Mucosa of stomach (tissue), 1 donor: ENCODE data around the gene GRIK2.
"Not testable (repeated sequence)": the region's sequence is repeated elsewhere in the genome, so short reads cannot be mapped to it uniquely, and the experiment has no call there.

Experiments
- H3K27me3 ChIP-seq: one replicate; pipeline ENCODE4 v1.7.0; 2013; ENCODE audit warnings: mild to moderate bottlenecking, low read length; ENCODE audit not compliant: control insufficient read depth, insufficient read depth
- H3K36me3 ChIP-seq: one replicate; pipeline ENCODE4 v1.7.0; 2013; ENCODE audit warnings: low read length; ENCODE audit not compliant: control insufficient read depth, insufficient read depth
- H3K4me1 ChIP-seq: one replicate; pipeline ENCODE4 v1.7.0; 2013; ENCODE audit warnings: mild to moderate bottlenecking, low read length; ENCODE audit not compliant: control insufficient read depth, insufficient read depth
- H3K4me3 ChIP-seq: one replicate; pipeline ENCODE4 v1.7.0; 2013; ENCODE audit warnings: low read length
- H3K9ac ChIP-seq: one replicate; pipeline ENCODE4 v1.7.0; 2013; ENCODE audit warnings: mild to moderate bottlenecking, low read length, moderate library complexity
- H3K9me3 ChIP-seq: one replicate; pipeline ENCODE4 v1.7.0; 2013; ENCODE audit warnings: mild to moderate bottlenecking, low read length, moderate library complexity; ENCODE audit not compliant: control insufficient read depth
- donor health status: Pancreatic carcinoma.

GRIK2 gene

DNA sequence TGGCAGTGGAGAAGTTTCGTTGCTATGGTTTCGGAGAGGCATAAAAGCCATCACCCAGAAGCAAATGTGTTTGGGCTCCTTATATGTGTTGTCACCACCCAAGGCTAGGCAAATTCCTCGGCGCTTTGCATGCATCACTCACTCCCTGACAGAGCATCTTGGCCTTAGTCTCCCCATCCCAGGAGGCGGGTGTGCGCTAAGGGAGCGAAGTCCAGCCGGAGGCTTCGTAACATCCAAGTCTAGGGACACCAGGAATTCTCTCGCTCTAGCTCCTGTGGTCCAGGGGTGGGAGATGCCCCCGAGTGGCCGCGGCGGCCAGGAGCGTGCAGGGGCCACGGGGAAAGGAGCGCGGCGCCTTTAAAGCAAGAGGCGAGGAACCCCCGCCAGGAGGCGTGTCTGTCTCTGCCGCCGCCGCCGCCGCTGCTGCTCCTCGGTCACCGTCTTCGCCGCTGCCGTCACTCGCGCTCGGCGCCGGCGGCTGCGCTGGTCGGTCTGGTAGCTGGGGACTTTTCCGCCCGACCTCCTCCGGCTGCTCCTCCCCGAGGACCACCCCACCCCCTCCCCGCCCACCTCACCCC is at the start of gene GRIK2:
TSS of gene GRIK2 (plus strand) at position 458 of the 578 bp plus-strand sequence.
- H3K4me3 ChIP-seq: no peak within 1 kb of the TSS
- H3K9me3 ChIP-seq: no peaks in the 10 kb centered on the region
- peaks cover 28% of the 10 kb centered on the region for H3K27me3 ChIP-seq
- no peaks in the 10 kb centered on the region for H3K4me1 ChIP-seq
- H3K9ac ChIP-seq: no peak within 1 kb of the TSS
- no peaks in the 10 kb centered on the region for H3K36me3 ChIP-seq

DNA sequence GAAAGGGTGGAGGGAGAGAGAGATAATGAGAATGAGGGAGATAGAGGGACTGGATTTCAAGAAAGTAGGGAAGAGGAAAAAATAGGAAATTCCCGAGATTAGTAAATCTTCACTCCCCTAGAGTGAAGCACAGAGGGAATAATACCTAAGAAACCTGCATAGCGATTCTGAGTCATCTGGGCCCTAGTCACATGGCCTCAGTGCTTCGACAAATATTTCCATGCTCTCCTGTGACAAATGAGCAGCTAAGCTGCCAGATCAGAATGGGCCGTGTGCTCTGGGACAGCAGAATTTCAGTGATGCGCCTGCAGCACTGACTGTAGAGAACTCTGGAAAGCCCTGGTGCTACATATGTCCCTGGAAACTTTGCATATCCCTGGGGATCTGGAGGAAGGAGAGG is 48.6 kb upstream of the GRIK2 start:
- H3K9ac ChIP-seq: no peak overlapping the region
- H3K4me3 ChIP-seq: no peak overlapping the region
- H3K36me3 ChIP-seq: no peaks in the 10 kb centered on the region
- H3K4me1 ChIP-seq: no peaks in the 10 kb centered on the region
- H3K27me3 ChIP-seq: no peaks in the 10 kb centered on the region
- no peaks in the 10 kb centered on the region for H3K9me3 ChIP-seq

- H3K27me3 ChIP-seq: no peaks in the 10 kb centered on the region
- no peak overlapping the region for H3K4me3 ChIP-seq
- H3K4me1 ChIP-seq: no peaks in the 10 kb centered on the region
- no peaks in the 10 kb centered on the region for H3K36me3 ChIP-seq
- H3K9me3 ChIP-seq: no peaks in the 10 kb centered on the region
- no peak overlapping the region for H3K9ac ChIP-seq
These were observed 44.7 kb upstream of the GRIK2 start for GRCh38 chr6:101348816-101349215.

DNA sequence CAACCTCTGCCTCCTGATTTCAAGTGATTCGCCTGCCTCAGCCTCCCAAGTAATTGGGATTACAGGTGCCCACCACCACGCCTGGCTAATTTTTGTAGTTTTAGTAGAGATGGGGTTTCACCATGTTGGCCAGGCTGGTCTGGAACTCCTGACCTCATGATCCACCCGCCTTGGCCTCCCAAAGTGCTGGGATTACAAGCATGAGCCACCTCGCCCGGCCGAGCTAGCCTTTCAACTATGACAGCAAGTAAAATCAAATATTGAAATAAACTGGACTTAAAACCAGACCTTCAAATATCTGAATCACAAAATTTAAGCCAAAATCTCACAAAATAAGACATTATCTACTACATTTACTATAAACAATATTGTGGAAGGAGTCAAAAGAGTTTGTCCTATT is 42.9 kb upstream of the GRIK2 start:
- H3K4me3 ChIP-seq, H3K9ac ChIP-seq, H3K9me3 ChIP-seq, H3K4me1 ChIP-seq, H3K27me3 ChIP-seq, H3K36me3 ChIP-seq: not testable (repeated sequence)

DNA sequence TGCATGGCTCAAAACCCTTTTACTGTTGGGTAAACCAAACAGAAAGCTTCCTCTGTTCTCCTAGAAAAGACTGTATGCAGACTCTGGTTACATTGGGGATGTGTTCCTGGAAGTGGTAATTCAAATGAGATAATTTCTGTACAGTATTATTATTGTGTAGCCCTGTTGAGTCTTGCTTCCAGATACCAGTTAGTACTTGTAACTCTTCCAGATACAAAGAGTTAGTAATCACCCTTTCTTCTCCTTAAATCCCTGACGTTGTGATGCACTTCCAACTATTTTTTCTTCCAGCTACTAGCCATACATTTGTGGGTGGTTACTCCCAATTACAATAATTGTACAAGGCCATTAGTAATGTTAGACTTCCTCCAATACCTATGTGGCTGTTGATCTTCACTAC is 42.3 kb upstream of the GRIK2 start:
- Histone ChIP-seq H3K9ac (no peak overlapping the region), H3K27me3 (no peaks in the 10 kb centered on the region), H3K9me3 (no peaks in the 10 kb centered on the region), H3K4me3 (no peak overlapping the region), H3K36me3 (no peaks in the 10 kb centered on the region), H3K4me1 (no peaks in the 10 kb centered on the region)

DNA sequence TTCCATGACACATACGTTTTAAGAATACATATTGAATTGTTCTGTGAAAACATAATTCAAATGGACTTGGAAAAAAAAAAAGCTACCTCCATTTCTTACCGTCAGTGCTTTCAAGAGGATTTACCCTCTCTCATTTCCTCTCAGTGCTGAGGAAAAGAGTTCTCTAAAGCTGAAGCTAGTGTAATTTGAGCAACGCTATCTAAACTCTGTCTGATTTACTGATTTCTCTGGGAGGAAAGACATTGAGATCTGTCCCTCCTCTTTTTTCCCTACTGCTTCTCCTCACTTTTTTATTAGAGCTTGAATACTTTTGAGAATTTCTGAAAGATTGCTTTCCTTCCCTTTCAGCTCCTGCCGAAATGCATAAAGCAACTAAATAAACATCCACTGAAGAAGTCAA is 41.2 kb upstream of the GRIK2 start:
- H3K27me3 ChIP-seq: no peaks in the 10 kb centered on the region
- H3K9me3 ChIP-seq: no peaks in the 10 kb centered on the region
- H3K36me3 ChIP-seq: no peaks in the 10 kb centered on the region
- no peaks in the 10 kb centered on the region for H3K4me1 ChIP-seq
- H3K4me3 ChIP-seq: no peak overlapping the region
- H3K9ac ChIP-seq: no peak overlapping the region

- Histone ChIP-seq H3K36me3 (no peaks in the 10 kb centered on the region), H3K4me1 (no peaks in the 10 kb centered on the region), H3K9ac (no peak overlapping the region), H3K9me3 (no peaks in the 10 kb centered on the region), H3K27me3 (no peaks in the 10 kb centered on the region), H3K4me3 (no peak overlapping the region)
These were observed 28.3 kb upstream of the GRIK2 start for GRCh38 chr6:101365181-101365580.

GRCh38 chr6:101379926-101380325 is 13.6 kb upstream of the GRIK2 start:
- H3K9ac ChIP-seq: no peak overlapping the region
- H3K9me3 ChIP-seq: no peaks in the 10 kb centered on the region
- H3K4me3 ChIP-seq: no peak overlapping the region
- H3K27me3 ChIP-seq: no peaks in the 10 kb centered on the region
- H3K4me1 ChIP-seq: no peaks in the 10 kb centered on the region
- no peaks in the 10 kb centered on the region for H3K36me3 ChIP-seq

DNA sequence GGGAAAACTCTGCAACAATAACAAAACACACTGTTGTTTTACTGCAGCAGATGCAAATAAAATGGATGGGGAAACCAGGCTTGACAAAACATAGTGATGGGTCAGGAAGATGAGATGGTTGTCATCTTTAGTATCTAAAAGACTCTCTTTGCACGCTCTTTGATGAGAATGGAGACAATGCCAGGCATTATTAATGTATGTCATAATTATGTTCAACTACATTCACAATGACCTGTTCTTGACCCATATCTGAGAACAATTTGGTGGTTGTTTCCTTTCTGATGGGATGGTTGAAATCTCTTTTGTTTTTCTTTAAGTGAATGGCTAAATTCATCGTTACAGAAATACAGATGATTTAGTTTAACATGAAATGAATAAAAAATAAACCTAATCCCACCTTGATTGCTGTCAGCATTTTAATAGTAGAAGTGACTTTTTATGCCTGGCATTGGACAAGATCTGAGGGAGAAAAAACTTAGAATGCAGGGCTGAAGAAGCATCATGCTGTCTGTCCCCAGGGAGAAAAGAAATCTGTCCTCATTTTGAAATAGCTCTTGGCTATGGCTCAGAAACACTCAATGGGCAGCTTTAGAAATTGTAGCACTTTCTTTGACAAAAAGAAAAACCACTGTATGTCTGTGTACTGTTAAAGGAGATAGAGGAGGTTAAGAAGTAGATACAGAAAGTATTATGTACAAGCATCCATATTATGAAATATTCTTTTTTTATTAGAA is 12.4 kb upstream of the GRIK2 start:
- Histone ChIP-seq H3K4me1 (no peaks in the 10 kb centered on the region), H3K36me3 (no peaks in the 10 kb centered on the region), H3K9ac (no peak overlapping the region), H3K9me3 (no peaks in the 10 kb centered on the region), H3K4me3 (no peak overlapping the region), H3K27me3 (no peaks in the 10 kb centered on the region)

DNA sequence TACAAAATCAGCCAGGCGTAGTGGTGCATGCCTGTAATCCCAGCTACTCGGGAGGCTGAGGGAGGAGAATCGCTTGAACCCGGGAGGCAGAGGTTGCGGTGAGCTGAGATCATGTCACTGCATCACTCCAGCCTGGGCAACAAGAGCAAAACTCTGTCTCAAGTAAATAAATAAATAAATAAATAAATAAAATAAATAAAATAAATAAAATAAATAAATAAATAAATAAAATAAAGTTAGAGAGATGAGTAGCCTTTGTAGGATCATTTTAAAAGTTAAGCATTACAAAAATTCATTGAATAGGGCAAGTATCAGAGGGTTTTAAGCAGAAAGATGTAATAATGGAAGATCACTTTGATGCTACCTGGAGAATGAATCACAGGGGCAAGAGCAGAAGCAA is 9.8 kb upstream of the GRIK2 start:
- not testable (repeated sequence) for H3K4me3 ChIP-seq, H3K4me1 ChIP-seq, H3K27me3 ChIP-seq, H3K9ac ChIP-seq, H3K9me3 ChIP-seq, H3K36me3 ChIP-seq

DNA sequence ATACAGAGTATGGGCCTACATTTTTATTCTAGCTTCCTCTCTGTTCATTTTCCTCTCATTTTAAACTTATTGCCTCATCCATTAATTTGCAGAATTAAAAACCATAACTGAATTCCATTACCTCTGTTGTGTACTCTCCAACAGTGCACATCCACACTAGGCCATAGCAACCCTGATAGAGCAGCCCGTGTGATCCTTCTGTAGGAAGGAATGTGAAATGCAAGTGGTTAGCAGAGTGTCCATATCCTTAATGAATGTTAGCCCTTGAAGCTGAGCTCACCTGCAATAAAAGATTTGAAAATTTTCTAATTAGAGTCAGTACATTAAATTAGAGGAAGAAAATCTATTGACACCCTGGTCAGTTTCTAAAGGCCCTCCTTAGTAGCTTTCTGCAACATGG is 6.5 kb upstream of the GRIK2 start:
- no peaks in the 10 kb centered on the region for H3K9me3 ChIP-seq
- no peak overlapping the region for H3K4me3 ChIP-seq
- H3K9ac ChIP-seq: no peak overlapping the region
- no peaks in the 10 kb centered on the region for H3K36me3 ChIP-seq
- H3K27me3 ChIP-seq: peaks cover 6% of the 10 kb centered on the region
- H3K4me1 ChIP-seq: no peaks in the 10 kb centered on the region

DNA sequence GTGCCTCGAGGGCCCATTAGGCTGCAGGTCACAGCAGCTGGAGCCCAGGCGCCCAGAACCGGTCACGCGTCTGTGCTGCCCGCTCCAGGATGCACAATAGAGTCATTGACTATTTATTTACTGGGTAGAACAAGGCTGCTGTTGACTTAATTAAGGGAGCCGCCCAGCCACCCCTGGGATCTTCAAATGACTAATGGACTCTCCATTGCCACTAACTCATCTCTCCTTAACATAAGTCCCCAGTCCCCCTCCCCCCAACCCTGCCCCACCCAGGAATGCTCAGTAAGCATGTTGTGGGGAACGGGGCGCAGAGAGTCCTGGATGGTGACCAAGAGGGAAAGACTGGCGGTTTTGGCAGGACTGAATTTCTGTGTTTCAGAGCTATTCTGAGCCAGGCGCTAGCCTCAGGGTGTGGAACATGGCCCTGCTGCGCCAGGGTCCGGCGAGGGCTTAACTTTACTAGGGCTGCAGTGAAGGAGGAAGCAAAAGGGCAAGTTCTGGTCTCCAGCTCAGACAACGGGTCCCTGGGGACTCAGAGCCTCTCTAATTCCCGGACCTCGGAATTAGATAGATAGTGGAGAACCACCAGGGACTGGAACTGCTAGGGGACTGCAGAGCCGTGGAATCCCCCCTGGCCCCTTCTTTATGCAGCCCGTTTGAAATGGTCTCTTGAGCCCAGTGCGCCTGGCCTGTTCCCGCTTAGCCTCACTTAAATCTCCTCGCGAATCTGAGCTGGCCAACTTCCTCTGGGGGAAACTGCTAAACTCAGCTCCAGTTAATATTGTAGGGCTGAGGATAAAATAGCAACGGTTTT is 1.5 kb upstream of the GRIK2 start:
- Histone ChIP-seq H3K9me3 (no peaks in the 10 kb centered on the region), H3K36me3 (no peaks in the 10 kb centered on the region), H3K4me3 (no peak overlapping the region), H3K4me1 (no peaks in the 10 kb centered on the region), H3K9ac (no peak overlapping the region), H3K27me3 (peaks cover 28% of the 10 kb centered on the region)
